Activated CD8-positive, alpha-beta T cell treated with anti-CD3 and anti-CD28 coated beads for 36 hours (primary cell): ENCODE data around the gene SPATA18. TPM values are rescaled to one million over a fixed set of nuclear protein-coding genes. Genes with fewer than 3 reads are reported as not detected.

Experiments used
- ATAC-seq: fragments of 200-7000 bp; cut with Tn5 transposase; one replicate; pipeline ENCODE4 v1.10.0; 2021; ENCODE audit warnings: mild to moderate bottlenecking, moderate library complexity
- CTCF ChIA-PET: fragments of 350-600 bp; sonication (Branson Sonifier 250); formaldehyde crosslinking; loops from one replicate; lab custom pipeline; 2021; ENCODE audit warnings: antibody characterized with exemption; lab: Charles Lee
- POLR2A ChIA-PET: fragments of 350-600 bp; sonication (Branson Sonifier 250); formaldehyde crosslinking; loops from one replicate; lab custom pipeline; 2021; ENCODE audit warnings: antibody characterized with exemption; lab: Charles Lee
- DNase-seq: peaks from one replicate; pipeline ENCODE4 v3.0.0-alpha.2; 2020
- H3K27ac Mint-ChIP-seq: one replicate; pipeline ENCODE4 v1.8.0; 2021; ENCODE audit warnings: mild to moderate bottlenecking, mixed read lengths
- H3K27me3 Mint-ChIP-seq: one replicate; pipeline ENCODE4 v1.8.0; 2021; ENCODE audit warnings: mixed read lengths
- H3K36me3 Mint-ChIP-seq: one replicate; pipeline ENCODE4 v1.8.0; 2021; ENCODE audit warnings: low read depth, mixed read lengths
- H3K4me1 Mint-ChIP-seq: one replicate; pipeline ENCODE4 v1.8.0; 2021; ENCODE audit warnings: low read depth, mixed read lengths
- H3K4me3 Mint-ChIP-seq: one replicate; pipeline ENCODE4 v1.8.0; 2021; ENCODE audit warnings: mild to moderate bottlenecking, moderate library complexity, mixed read lengths
- H3K9me3 Mint-ChIP-seq: one replicate; pipeline ENCODE4 v1.8.0; 2021; ENCODE audit warnings: mixed read lengths
- CTCF ChIP-seq: fragments of 200-600 bp; IDR thresholded peaks from one replicate; pipeline ENCODE4 v1.8.0; 2022; ENCODE audit warnings: antibody characterized with exemption, mild to moderate bottlenecking
- intact Hi-C: fragments of 100-400 bp; cut with micrococcal nuclease; formaldehyde crosslinking; loops from one replicate; pipeline ENCODE4 v1.10.0; 2022
- total RNA-seq, 2 experiments: library from RNA; stranded (reverse); gene quantifications; one replicate each; pipeline ENCODE4 v1.2.3, GENCODE V29; 2021

SPATA18 gene
- total RNA-seq, 2 experiments from 2014 or later = 0.58 TPM; not detected in 1

- intact Hi-C loops = no loop called here
- H3K4me1 Mint-ChIP-seq = no peaks in the 10 kb centered on the region
These were observed 33.3 kb upstream of the SPATA18 start for GRCh38 chr4:52017814-52018213.

GRCh38 chr4:52019936-52020657, 31.0 kb upstream of the SPATA18 start, which contains the start of gene LRRC66:
LRRC66 (minus strand) TSS chr4:52020363; CDS start chr4:52017613, 2,750 bp downstream.
- TF ChIP-seq CTCF = no peak
- ChIA-PET POLR2A (no interaction called here), CTCF (no interaction called here)
- Mint-ChIP-seq H3K27me3 (no peaks in the 10 kb centered on the region), H3K9me3 (no peaks in the 10 kb centered on the region), H3K27ac (no peak within 1 kb of the TSS), H3K4me1 (no peaks in the 10 kb centered on the region), H3K4me3 (no peak within 1 kb of the TSS), H3K36me3 (peaks cover 2% of the 10 kb centered on the region)
- DNase-seq (no peak), ATAC-seq (no peak)
- intact Hi-C loops = no loop called here

More at GRCh38 chr4:52017814-52018213, 33.3 kb upstream of the SPATA18 start:
- no peak overlapping the region for H3K27ac Mint-ChIP-seq
- H3K36me3 Mint-ChIP-seq = no peaks in the 10 kb centered on the region
- H3K4me3 Mint-ChIP-seq = no peak overlapping the region
- DNase-seq = no peak
- ChIA-PET CTCF (no interaction called here), POLR2A (no interaction called here)
- H3K9me3 Mint-ChIP-seq = no peaks in the 10 kb centered on the region
- no peak for ATAC-seq
- H3K27me3 Mint-ChIP-seq = no peaks in the 10 kb centered on the region
- no peak for TF ChIP-seq CTCF

- Mint-ChIP-seq H3K4me1 (peaks cover 4% of the 10 kb centered on the region), H3K9me3 (no peaks in the 10 kb centered on the region), H3K27me3 (no peaks in the 10 kb centered on the region), H3K4me3 (no peak overlapping the region), H3K27ac (no peak overlapping the region), H3K36me3 (peaks cover 8% of the 10 kb centered on the region)
- ATAC-seq (no peak), DNase-seq (no peak)
- no peak for TF ChIP-seq CTCF
- CTCF ChIA-PET = no interaction called here
- POLR2A ChIA-PET = no interaction called here
- intact Hi-C loops = loop anchor here (5.0 kb wide), 1 partner anchor 132 kb away; no protein-coding TSS in a partner anchor
These were observed 22.1 kb upstream of the SPATA18 start for GRCh38 chr4:52028970-52029369.

GRCh38 chr4:52032005-52032404, 19.1 kb upstream of the SPATA18 start:
- CTCF ChIA-PET = no interaction called here
- H3K36me3 Mint-ChIP-seq = peaks cover 5% of the 10 kb centered on the region
- H3K9me3 Mint-ChIP-seq = no peaks in the 10 kb centered on the region
- ATAC-seq (no peak), DNase-seq (no peak)
- H3K4me1 Mint-ChIP-seq = peaks cover 15% of the 10 kb centered on the region
- no peaks in the 10 kb centered on the region for H3K27me3 Mint-ChIP-seq
- intact Hi-C loops = no loop called here
- POLR2A ChIA-PET = no interaction called here
- no peak overlapping the region for H3K27ac Mint-ChIP-seq
- TF ChIP-seq CTCF = no peak
- H3K4me3 Mint-ChIP-seq = no peak overlapping the region

- TF ChIP-seq CTCF = no peak
- Mint-ChIP-seq H3K36me3 (no peaks in the 10 kb centered on the region), H3K27ac (no peak overlapping the region), H3K4me3 (no peak overlapping the region), H3K9me3 (no peaks in the 10 kb centered on the region), H3K27me3 (peaks cover 5% of the 10 kb centered on the region), H3K4me1 (peaks cover 26% of the 10 kb centered on the region)
- DNase-seq = no peak
- no peak for ATAC-seq
- ChIA-PET POLR2A (no interaction called here), CTCF (interaction anchor here (1.5 kb wide), 1 partner anchor 9 kb away, joined by 5 read pairs; no protein-coding TSS in a partner anchor)
- intact Hi-C loops = no loop called here
These were observed 15.9 kb upstream of the SPATA18 start for GRCh38 chr4:52035190-52035589.
